ENCODE data around the gene HPCA.

HPCA gene

GRCh38 chr1:32890516-32891240 is 4.4 kb downstream of the HPCA start:
- no peak for DNase-seq (ENCODE audit: low read depth)

GRCh38 chr1:32891241-32891570 is 4.9 kb downstream of the HPCA start:
- DNase-seq (ENCODE audit: low read depth): no peak

- DNase-seq (ENCODE audit: low read depth): no peak
These were observed 5.3 kb downstream of the HPCA start for GRCh38 chr1:32891630-32892029.

- no peak for DNase-seq (ENCODE audit: low read depth)
These were observed 6.3 kb downstream of the HPCA start for GRCh38 chr1:32892368-32893197.

- DNase-seq (ENCODE audit: low read depth): no peak
These were observed 7.1 kb downstream of the HPCA start for GRCh38 chr1:32893198-32894018.

- no peak for DNase-seq (ENCODE audit: low read depth)
These were observed 7.8 kb downstream of the HPCA start for GRCh38 chr1:32894019-32894600.

- DNase-seq (ENCODE audit: low read depth): no peak
These were observed 8.4 kb downstream of the HPCA start for GRCh38 chr1:32894681-32895080.

GRCh38 chr1:32895325-32896215 is 9.3 kb downstream of the HPCA start:
- no peak for DNase-seq (ENCODE audit: low read depth)

GRCh38 chr1:32896451-32896850 is 10.2 kb downstream of the HPCA start:
- DNase-seq (ENCODE audit: low read depth): no peak

GRCh38 chr1:32897082-32898049 is 11.1 kb downstream of the HPCA start:
- DNase-seq (ENCODE audit: low read depth): no peak

GRCh38 chr1:32898056-32898455 is 11.8 kb downstream of the HPCA start:
- no peak for DNase-seq (ENCODE audit: low read depth)

GRCh38 chr1:32898958-32899357 is 12.7 kb downstream of the HPCA start:
- no peak for DNase-seq (ENCODE audit: low read depth)

- DNase-seq (ENCODE audit: low read depth): no peak
These were observed 13.4 kb downstream of the HPCA start for GRCh38 chr1:32899586-32900296.

- no peak for DNase-seq (ENCODE audit: low read depth)
These were observed 14.2 kb downstream of the HPCA start for GRCh38 chr1:32900371-32900955.

GRCh38 chr1:32900956-32901822 is 14.9 kb downstream of the HPCA start, which contains the start of gene TMEM54:
TMEM54 (minus strand) TSS chr1:32901389; CDS start chr1:32901238, 151 bp downstream.
- DNase-seq (ENCODE audit: low read depth): no peak

GRCh38 chr1:32901823-32902534 is 15.7 kb downstream of the HPCA start:
- no peak for DNase-seq (ENCODE audit: low read depth)

- no peak for DNase-seq (ENCODE audit: low read depth)
These were observed 16.2 kb downstream of the HPCA start for GRCh38 chr1:32902535-32902920.
